ENCODE results near the gene RBPMS2. TPM values are rescaled to one million over a fixed set of nuclear protein-coding genes. Genes with fewer than 3 reads are reported as not detected.
"Not testable (repeated sequence)": the region's sequence is repeated elsewhere in the genome, so short reads cannot be mapped to it uniquely, and the experiment has no call there.

The RBPMS2 gene
- total and polyA plus RNA-seq, 2 donors (not counting 1 experiment from before 2014, with no cell fraction given), result 0.47 to 0.63 TPM

GRCh38 chr15:64824929-64825430 lies 49.6 kb upstream of the RBPMS2 start:
- peak overlapping the region; percentile 89 for H3K27ac Mint-ChIP-seq
- WGBS (ENCODE audit: insufficient coverage), result 0% methylated on average over 10 of the region's 17 CpGs
- peak overlapping the region; percentile 76 for H2AFZ ChIP-seq (ENCODE audit: insufficient read depth, low read depth, low read length, poor library complexity, severe bottlenecking)
- H3K27me3 Mint-ChIP-seq, result no peaks in the 10 kb centered on the region
- intact Hi-C loops (cut with micrococcal nuclease), result loop anchor here (1.0 to 5.0 kb wide), 4 partner anchors 10 to 167 kb away; partner anchors contain the start of gene PLEKHO2
- peaks cover 22 to 33% of the 10 kb centered on the region in 2 donors for H3K4me1 ChIP-seq (ENCODE audit: control insufficient read depth in 2 of 2, insufficient read depth in 2 of 2, low read length in 2 of 2)
- ATAC-seq (ENCODE audit: low read depth), result no peak
- no peak overlapping the region for H3K27ac ChIP-seq (ENCODE audit: low read length in 2 of 2)
- peak overlapping the region; percentile 63 for H3K9ac ChIP-seq (ENCODE audit: low read length)
- no peaks in the 10 kb centered on the region for H4K20me1 ChIP-seq (ENCODE audit: control insufficient read depth, insufficient read depth, low read length, poor library complexity, severe bottlenecking)
- H3K9me3 Mint-ChIP-seq (ENCODE audit: insufficient read depth), result no peaks in the 10 kb centered on the region
- peak overlapping the region; percentile 42 to 69 (median 56) for H3K4me3 ChIP-seq (ENCODE audit: control extremely low read depth in 1 of 5, extremely low read depth in 1 of 5, insufficient read depth in 1 of 5, low read depth in 2 of 5, low read length in 4 of 5)
- CTCF ChIA-PET, result interaction anchor here (0.7 to 2.3 kb wide), 5 partner anchors 10 to 731 kb away, joined by 3 to 17 read pairs (median 7); partner anchors contain the start of genes CIAO2A and PLEKHO2
- peaks cover 0 to 14% (median 2%) of the 10 kb centered on the region in 4 experiments for H3K27me3 ChIP-seq (replicated peaks in 1 of 4; ENCODE audit: control extremely low read depth in 1 of 4, control insufficient read depth in 3 of 4, insufficient read depth in 4 of 4, low read length in 3 of 4)
- H3K79me2 ChIP-seq (ENCODE audit: control insufficient read depth, insufficient read depth, low read length), result peaks cover 5% of the 10 kb centered on the region
- TF ChIP-seq CTCF (IDR thresholded peaks at IDR 0.05) (no peak), EZH2 (IDR thresholded peaks at IDR 0.05; ENCODE audit: borderline replicate concordance, insufficient read depth, low read depth, low read length, poor library complexity, severe bottlenecking) (no peak)
- H3K4me3 Mint-ChIP-seq, result peak overlapping the region; percentile 91
- H3K4me1 Mint-ChIP-seq, result peaks cover 31% of the 10 kb centered on the region
- POLR2A ChIA-PET, result interaction anchor here (0.7 to 1.0 kb wide), 3 partner anchors 16 to 732 kb away, joined by 3 to 13 read pairs (median 4); partner anchors contain the start of gene CIAO2A
- H3K4me2 ChIP-seq (replicated peaks; ENCODE audit: low read depth, low read length, poor library complexity, severe bottlenecking), result peak overlapping the region; percentile 82
- DNase-seq, result no peak
- no peaks in the 10 kb centered on the region for H3K36me3 ChIP-seq (replicated peaks in 1 of 2; ENCODE audit: control extremely low read depth in 1 of 2, control insufficient read depth in 1 of 2, extremely low read depth in 1 of 2, insufficient read depth in 2 of 2, low read length in 1 of 2)
- H3K9me3 ChIP-seq (ENCODE audit: control extremely low read depth in 1 of 3, control insufficient read depth in 2 of 3, insufficient read depth in 1 of 3, low read length in 2 of 3), result no peaks in the 10 kb centered on the region

- no peak overlapping the region for H3K9ac ChIP-seq (ENCODE audit: low read length)
- H3K27me3 ChIP-seq (replicated peaks in 1 of 4; ENCODE audit: control extremely low read depth in 1 of 4, control insufficient read depth in 3 of 4, insufficient read depth in 4 of 4, low read length in 3 of 4), result no peaks in the 10 kb centered on the region
- Mint-ChIP-seq H3K27me3 (no peaks in the 10 kb centered on the region), H3K4me1 (peaks cover 9% of the 10 kb centered on the region), H3K4me3 (no peak overlapping the region), H3K9me3 (ENCODE audit: insufficient read depth) (no peaks in the 10 kb centered on the region), H3K27ac (no peak overlapping the region)
- intact Hi-C loops (cut with micrococcal nuclease), result no loop called here
- ATAC-seq (ENCODE audit: low read depth) (no peak), DNase-seq (no peak)
- WGBS (ENCODE audit: insufficient coverage), result 97% methylated on average over 13 of the region's 13 CpGs
- no peak overlapping the region for H3K4me2 ChIP-seq (replicated peaks; ENCODE audit: low read depth, low read length, poor library complexity, severe bottlenecking)
- H3K27ac ChIP-seq (ENCODE audit: low read length in 2 of 2), result no peak overlapping the region
- peaks cover 0 to 5% of the 10 kb centered on the region in 2 donors for H3K4me1 ChIP-seq (ENCODE audit: control insufficient read depth in 2 of 2, insufficient read depth in 2 of 2, low read length in 2 of 2)
- no peaks in the 10 kb centered on the region for H3K9me3 ChIP-seq (ENCODE audit: control extremely low read depth in 1 of 3, control insufficient read depth in 2 of 3, insufficient read depth in 1 of 3, low read length in 2 of 3)
- no peak overlapping the region for H3K4me3 ChIP-seq (ENCODE audit: control extremely low read depth in 1 of 5, extremely low read depth in 1 of 5, insufficient read depth in 1 of 5, low read depth in 2 of 5, low read length in 4 of 5)
- no peak for TF ChIP-seq CTCF (IDR thresholded peaks at IDR 0.05)
- TF ChIP-seq EZH2 (IDR thresholded peaks at IDR 0.05; ENCODE audit: borderline replicate concordance, insufficient read depth, low read depth, low read length, poor library complexity, severe bottlenecking), result no peak
- H4K20me1 ChIP-seq (ENCODE audit: control insufficient read depth, insufficient read depth, low read length, poor library complexity, severe bottlenecking), result no peaks in the 10 kb centered on the region
- H3K36me3 ChIP-seq (replicated peaks in 1 of 2; ENCODE audit: control extremely low read depth in 1 of 2, control insufficient read depth in 1 of 2, extremely low read depth in 1 of 2, insufficient read depth in 2 of 2, low read length in 1 of 2), result no peaks in the 10 kb centered on the region
- CTCF ChIA-PET, result interaction anchor here (1.2 to 11.3 kb wide), 3 partner anchors 10 to 130 kb away, joined by 4 to 236 read pairs (median 8); no protein-coding TSS in a partner anchor
- no peaks in the 10 kb centered on the region for H3K79me2 ChIP-seq (ENCODE audit: control insufficient read depth, insufficient read depth, low read length)
- H2AFZ ChIP-seq (ENCODE audit: insufficient read depth, low read depth, low read length, poor library complexity, severe bottlenecking), result no peak overlapping the region
- POLR2A ChIA-PET, result no interaction called here
Measured at GRCh38 chr15:64816452-64816851, 41.1 kb upstream of the RBPMS2 start.

GRCh38 chr15:64814965-64815364 lies 39.6 kb upstream of the RBPMS2 start:
- DNase-seq; H3K36me3 ChIP-seq (replicated peaks in 1 of 2; ENCODE audit: control extremely low read depth in 1 of 2, control insufficient read depth in 1 of 2, extremely low read depth in 1 of 2, insufficient read depth in 2 of 2, low read length in 1 of 2); H2AFZ ChIP-seq (ENCODE audit: insufficient read depth, low read depth, low read length, poor library complexity, severe bottlenecking); H3K9me3 ChIP-seq (ENCODE audit: control extremely low read depth in 1 of 3, control insufficient read depth in 2 of 3, insufficient read depth in 1 of 3, low read length in 2 of 3); H4K20me1 ChIP-seq (ENCODE audit: control insufficient read depth, insufficient read depth, low read length, poor library complexity, severe bottlenecking); H3K27ac Mint-ChIP-seq; H3K79me2 ChIP-seq (ENCODE audit: control insufficient read depth, insufficient read depth, low read length); H3K27ac ChIP-seq (ENCODE audit: low read length in 2 of 2); ATAC-seq (ENCODE audit: low read depth); H3K9me3 Mint-ChIP-seq (ENCODE audit: insufficient read depth); H3K4me1 Mint-ChIP-seq; H3K9ac ChIP-seq (ENCODE audit: low read length); H3K4me3 ChIP-seq (ENCODE audit: control extremely low read depth in 1 of 5, extremely low read depth in 1 of 5, insufficient read depth in 1 of 5, low read depth in 2 of 5, low read length in 4 of 5); H3K27me3 Mint-ChIP-seq; H3K4me3 Mint-ChIP-seq; H3K27me3 ChIP-seq (replicated peaks in 1 of 4; ENCODE audit: control extremely low read depth in 1 of 4, control insufficient read depth in 3 of 4, insufficient read depth in 4 of 4, low read length in 3 of 4); H3K4me2 ChIP-seq (replicated peaks; ENCODE audit: low read depth, low read length, poor library complexity, severe bottlenecking); intact Hi-C loops (cut with micrococcal nuclease); H3K4me1 ChIP-seq (ENCODE audit: control insufficient read depth in 2 of 2, insufficient read depth in 2 of 2, low read length in 2 of 2): not testable (repeated sequence)
- CTCF ChIA-PET, result interaction anchor here (0.5 to 11.3 kb wide), 9 partner anchors 8 to 304 kb away, joined by 4 to 236 read pairs (median 6); no protein-coding TSS in a partner anchor
- WGBS (ENCODE audit: insufficient coverage), result no CpG with 5 or more reads among the region's 4 CpGs
- POLR2A ChIA-PET, result interaction anchor here (0.8 kb wide), 1 partner anchor 29 kb away, joined by 3 read pairs; no protein-coding TSS in a partner anchor

Measured in B cell (primary cell).